Gastrocnemius medialis (tissue), 4 donors: Measurements from ENCODE around the gene CLEC18A.

Experiments
- CTCF ChIP-seq, 5 experiments: fragments of 450-650 bp in 3 of 5; fragments of 200-600 bp in 2 of 5; sonication (generic) in 2 of 5; IDR thresholded peaks in 4 of 5; conservative IDR thresholded peaks in 1 of 5; 1 replicate in 4 of 5; 2 replicates in 1 of 5; pipeline ENCODE4 v1.5.1; 2016 to 2019; ENCODE audit warnings: antibody characterized with exemption in 5 of 5, mild to moderate bottlenecking in 3 of 5, moderate library complexity in 3 of 5
- POLR2A ChIP-seq, 2 donors: fragments of 450-650 bp; IDR thresholded peaks; one replicate each; pipeline ENCODE4 v1.6.1; 2017; ENCODE audit warnings: antibody characterized with exemption in 2 of 2, mild to moderate bottlenecking in 2 of 2, moderate library complexity in 2 of 2

- TF ChIP-seq CTCF (IDR thresholded peaks at IDR 0.05 in 4 of 5, conservative IDR thresholded peaks at IDR 0.05 in 1 of 5), result no peak
- peak in 1 of 2 donors; percentile 47 for TF ChIP-seq POLR2A (IDR thresholded peaks at IDR 0.05)
These were observed 26.4 kb upstream of the CLEC18A start for GRCh38 chr16:69924777-69925191.
